Endothelial cell of umbilical vein (primary cell): ENCODE measurements around the gene ATXN1. TPM values are rescaled to one million over a fixed set of nuclear protein-coding genes. Genes with fewer than 3 reads are reported as not detected.

Experiments
- BruUV-seq: library from RNA; stranded (reverse); fragments of 400-500 nt; replicated peaks from 2 replicates; lab custom pipeline; 2021; lab: Mats Ljungman, UMichigan
- CTCF ChIA-PET: fragments of 300-600, 350-600 bp; sonication (Branson Sonifier 250); formaldehyde crosslinking; loops from one replicate; lab custom pipeline; 2021; ENCODE audit warnings: antibody characterized with exemption, inconsistent platforms; lab: Charles Lee
- POLR2A ChIA-PET: fragments of 300-600, 350-600 bp; sonication (Branson Sonifier 250); formaldehyde crosslinking; loops from one replicate; lab custom pipeline; 2021; ENCODE audit warnings: antibody characterized with exemption, inconsistent platforms; lab: Charles Lee
- DNase-seq: peaks from one replicate; pipeline ENCODE4 v3.0.0-alpha.2; 2011; ENCODE audit warnings: low read depth, low spot score
- FAIRE-seq: peaks from 2 replicates; lab custom pipeline; 2011; peaks lifted over from hg19 to GRCh38; lab: Jason Lieb, UNC
- H2AFZ ChIP-seq: 2 replicates; pipeline ENCODE4 v1.6.0; 2012; ENCODE audit warnings: low read depth, low read length, control low read depth, inconsistent platforms
- H3K27ac ChIP-seq: 2 replicates; pipeline ENCODE4 v1.5.1; 2011; ENCODE audit warnings: low read depth, mild to moderate bottlenecking, control low read depth, low read length, moderate library complexity; ENCODE audit not compliant: insufficient read depth
- H3K27me3 ChIP-seq, 2 experiments: 2 replicates each; pipeline versions ENCODE4 v1.6.0 to v1.6.1; 2011; ENCODE audit warnings: low read length in 2 of 2, mixed read lengths in 1 of 2; ENCODE audit not compliant: control insufficient read depth in 2 of 2, insufficient read depth in 2 of 2
- H3K36me3 ChIP-seq, 2 experiments: 2 replicates in 1 of 2; 3 replicates in 1 of 2; pipeline ENCODE4 v1.5.1; 2011; ENCODE audit warnings: low read length in 2 of 2, mild to moderate bottlenecking in 1 of 2, moderate library complexity in 1 of 2; ENCODE audit not compliant: control insufficient read depth in 2 of 2, insufficient read depth in 2 of 2; ENCODE audit errors: extremely low read depth in 1 of 2
- H3K4me1 ChIP-seq: 3 replicates; pipeline ENCODE4 v1.5.1; 2011; ENCODE audit warnings: mild to moderate bottlenecking, low read length; ENCODE audit not compliant: control insufficient read depth, insufficient read depth; ENCODE audit errors: extremely low read depth
- H3K4me2 ChIP-seq: 2 replicates; pipeline ENCODE4 v1.6.1; 2011; ENCODE audit warnings: low read length, control low read depth, mixed read lengths; ENCODE audit not compliant: insufficient read depth
- H3K4me3 ChIP-seq, 3 experiments: fragments of 200-600 bp in 1 of 3; sonication (generic), shearing (Covaris generic) in 1 of 3; replicated peaks in 1 of 3; 2 replicates each; pipeline ENCODE4 v1.5.1; 2011 to 2016; ENCODE audit warnings: control low read depth in 3 of 3, low read length in 3 of 3, mild to moderate bottlenecking in 2 of 3, inconsistent platforms in 1 of 3, low read depth in 1 of 3, moderate library complexity in 1 of 3; ENCODE audit not compliant: insufficient read depth in 1 of 3
- H3K79me2 ChIP-seq: 2 replicates; pipeline ENCODE4 v1.6.0; 2012; ENCODE audit warnings: low read length, inconsistent platforms; ENCODE audit not compliant: control insufficient read depth, insufficient read depth
- H3K9ac ChIP-seq: replicated peaks from 2 replicates; pipeline ENCODE3; 2011; ENCODE audit warnings: low read length, control low read depth; ENCODE audit not compliant: insufficient read depth; ENCODE audit errors: extremely low read depth
- H3K9me1 ChIP-seq: replicated peaks from 3 replicates; pipeline ENCODE4 v1.6.0; 2011; ENCODE audit warnings: mild to moderate bottlenecking, low read length; ENCODE audit not compliant: control insufficient read depth, insufficient read depth; ENCODE audit errors: extremely low read depth
- H3K9me3 ChIP-seq: replicated peaks from 2 replicates; pipeline ENCODE4 v1.5.1; 2012; ENCODE audit warnings: low read length, inconsistent platforms; ENCODE audit not compliant: control insufficient read depth, insufficient read depth
- H4K20me1 ChIP-seq: replicated peaks from 2 replicates; pipeline ENCODE3; 2011; ENCODE audit warnings: mild to moderate bottlenecking, low read length; ENCODE audit not compliant: control insufficient read depth, insufficient read depth; ENCODE audit errors: extremely low read depth
- EZH2 ChIP-seq: IDR thresholded peaks from 2 replicates; pipeline ENCODE4 v1.6.1; 2012; ENCODE audit warnings: borderline replicate concordance, low read depth, mild to moderate bottlenecking, moderate library complexity, low read length, inconsistent platforms; ENCODE audit not compliant: severe bottlenecking
- FOS ChIP-seq: IDR thresholded peaks from 2 replicates; pipeline ENCODE4 v1.6.1; 2011; ENCODE audit warnings: mild to moderate bottlenecking, low read length, moderate library complexity, borderline replicate concordance; ENCODE audit not compliant: insufficient read depth
- GATA2 ChIP-seq: IDR thresholded peaks from 2 replicates; pipeline ENCODE4 v1.7.0; 2011; ENCODE audit warnings: low read depth, mild to moderate bottlenecking, moderate library complexity, mixed read lengths, low read length; ENCODE audit not compliant: insufficient read length, insufficient read depth
- JUN ChIP-seq: IDR thresholded peaks from 2 replicates; pipeline ENCODE4 v1.6.1; 2011; ENCODE audit warnings: borderline replicate concordance, low read depth; ENCODE audit not compliant: insufficient read length, insufficient read depth
- MYC ChIP-seq: IDR thresholded peaks from one replicate; pipeline ENCODE4 v1.6.1; 2011; ENCODE audit warnings: mild to moderate bottlenecking, low read depth, low read length
- POLR2A ChIP-seq: IDR thresholded peaks from 2 replicates; pipeline ENCODE4 v1.6.1; 2012; ENCODE audit warnings: low read depth, mild to moderate bottlenecking, control low read depth, low read length
- POLR2AphosphoS5 ChIP-seq: IDR thresholded peaks from 2 replicates; pipeline ENCODE4 v1.6.1; 2012; ENCODE audit warnings: low read depth, mild to moderate bottlenecking, control low read depth, low read length, moderate library complexity; ENCODE audit not compliant: insufficient read depth
- dilution Hi-C: fragments of 300-500 bp; cut with MboI; formaldehyde crosslinking; loops from one replicate; pipeline ENCODE4 v1.15.0; 2019; ENCODE audit warnings: low sequenced_read_pairs; ENCODE audit not compliant: extremely low pct_ligation_motif_present
- intact Hi-C: fragments of 100-400 bp; cut with micrococcal nuclease; formaldehyde crosslinking; loops from one replicate; pipeline ENCODE4 v1.10.0; 2022
- polyA plus RNA-seq, 4 experiments: library from polyadenylated mRNA; depleted of rRNA in 3 of 4; stranded (reverse) in 3 of 4; unstranded in 1 of 4; fragments of >200 nt; gene quantifications; 2 replicates each; pipeline versions ENCODE4 v1.2.1 to v1.2.3, GENCODE V29; 2011 to 2012; ENCODE audit warnings: missing spikeins in 1 of 4
- total RNA-seq: library from RNA; stranded (reverse); gene quantifications from 2 replicates; pipeline ENCODE4 v1.2.3, GENCODE V29; 2021
- TF ChIP-seq, protein P1 (sequence below), 2 donors: IDR thresholded peaks; 1 replicate in 1 of 2; 2 replicates in 1 of 2; pipeline ENCODE4 v1.5.1; 2011; ENCODE audit warnings: low read length in 2 of 2, mild to moderate bottlenecking in 2 of 2, moderate library complexity in 2 of 2, control low read depth in 1 of 2, inconsistent platforms in 1 of 2, low read depth in 1 of 2; ENCODE audit not compliant: insufficient read depth in 1 of 2; ENCODE audit errors: extremely low read depth in 1 of 2
- TF ChIP-seq, protein P2 (sequence below): IDR thresholded peaks from 2 replicates; pipeline ENCODE4 v1.6.1; 2011; ENCODE audit not compliant: insufficient read depth, insufficient read length

Gene ATXN1
- total and polyA plus RNA-seq, 2 donors (not counting 3 experiments of a cell fraction or from before 2014, with no cell fraction given), result 16.4 to 33.0 TPM

DNA sequence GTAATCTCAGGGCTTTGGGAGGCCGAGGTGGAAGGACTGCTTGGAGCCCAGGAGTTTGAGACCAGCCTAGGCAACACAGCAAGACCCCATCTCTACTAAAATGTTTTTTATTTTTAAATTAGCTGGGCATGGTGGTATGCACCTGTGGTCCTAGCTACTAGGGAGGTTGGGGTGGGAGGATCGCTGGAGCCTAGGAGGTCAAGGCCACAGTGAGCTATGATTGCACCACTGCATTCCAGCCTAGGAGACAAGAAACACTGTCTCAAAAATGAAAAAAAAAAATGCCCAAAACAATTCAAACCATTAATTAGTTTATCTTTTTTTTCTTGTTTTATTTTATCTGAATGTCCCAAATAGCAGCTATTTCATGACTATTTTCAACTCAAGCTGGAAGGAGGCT, 437.1 kb downstream of the ATXN1 start:
- Histone ChIP-seq H3K27ac (no peak overlapping the region), H3K36me3 (peaks cover 0 to 17% of the 10 kb centered on the region in 2 experiments), H3K4me1 (peaks cover 14% of the 10 kb centered on the region), H3K4me2 (no peak overlapping the region), H3K4me3 (no peak overlapping the region), H3K9me3 (no peaks in the 10 kb centered on the region), H4K20me1 (no peaks in the 10 kb centered on the region), H3K27me3 (no peaks in the 10 kb centered on the region), H3K9me1 (no peaks in the 10 kb centered on the region), H3K79me2 (no peaks in the 10 kb centered on the region), H2AFZ (no peak overlapping the region), H3K9ac (no peak overlapping the region)
- dilution Hi-C loops (no loop called here), intact Hi-C loops (no loop called here)
- FAIRE-seq (no peak), DNase-seq (no peak)
- POLR2A ChIA-PET, result no interaction called here
- TF ChIP-seq JUN, result no peak
- TF ChIP-seq POLR2A, result no peak
- TF ChIP-seq MYC, result no peak
- TF ChIP-seq, protein P1, sequence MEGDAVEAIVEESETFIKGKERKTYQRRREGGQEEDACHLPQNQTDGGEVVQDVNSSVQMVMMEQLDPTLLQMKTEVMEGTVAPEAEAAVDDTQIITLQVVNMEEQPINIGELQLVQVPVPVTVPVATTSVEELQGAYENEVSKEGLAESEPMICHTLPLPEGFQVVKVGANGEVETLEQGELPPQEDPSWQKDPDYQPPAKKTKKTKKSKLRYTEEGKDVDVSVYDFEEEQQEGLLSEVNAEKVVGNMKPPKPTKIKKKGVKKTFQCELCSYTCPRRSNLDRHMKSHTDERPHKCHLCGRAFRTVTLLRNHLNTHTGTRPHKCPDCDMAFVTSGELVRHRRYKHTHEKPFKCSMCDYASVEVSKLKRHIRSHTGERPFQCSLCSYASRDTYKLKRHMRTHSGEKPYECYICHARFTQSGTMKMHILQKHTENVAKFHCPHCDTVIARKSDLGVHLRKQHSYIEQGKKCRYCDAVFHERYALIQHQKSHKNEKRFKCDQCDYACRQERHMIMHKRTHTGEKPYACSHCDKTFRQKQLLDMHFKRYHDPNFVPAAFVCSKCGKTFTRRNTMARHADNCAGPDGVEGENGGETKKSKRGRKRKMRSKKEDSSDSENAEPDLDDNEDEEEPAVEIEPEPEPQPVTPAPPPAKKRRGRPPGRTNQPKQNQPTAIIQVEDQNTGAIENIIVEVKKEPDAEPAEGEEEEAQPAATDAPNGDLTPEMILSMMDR (IDR thresholded peaks at IDR 0.05; ENCODE audit: extremely low read depth in 1 of 2, insufficient read depth in 1 of 2, low read depth in 1 of 2, low read length in 2 of 2), result no peak
- TF ChIP-seq, protein P2, sequence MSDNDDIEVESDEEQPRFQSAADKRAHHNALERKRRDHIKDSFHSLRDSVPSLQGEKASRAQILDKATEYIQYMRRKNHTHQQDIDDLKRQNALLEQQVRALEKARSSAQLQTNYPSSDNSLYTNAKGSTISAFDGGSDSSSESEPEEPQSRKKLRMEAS, result no peak
- TF ChIP-seq POLR2AphosphoS5, result no peak
- no peak for TF ChIP-seq GATA2
- TF ChIP-seq FOS, result no peak
- TF ChIP-seq EZH2, result no peak
- BruUV-seq, result no TSS peak
- CTCF ChIA-PET, result interaction anchor here (0.6 to 1.4 kb wide), 4 partner anchors 9 to 447 kb away, joined by 3 to 6 read pairs (median 4); no protein-coding TSS in a partner anchor
